Keratinocyte (primary cell): Measurements from ENCODE around the gene SDR9C7. TPM values are rescaled to one million over a fixed set of nuclear protein-coding genes. Genes with fewer than 3 reads are reported as not detected.
"Not testable (repeated sequence)": the region's sequence is repeated elsewhere in the genome, so short reads cannot be mapped to it uniquely, and the experiment has no call there.

Experiments
- DNase-seq: peaks from one replicate; pipeline ENCODE4 v3.0.0-alpha.2; 2011; ENCODE audit warnings: low read depth, missing footprints, low spot score
- FAIRE-seq: peaks from 2 replicates; lab custom pipeline; 2011; peaks lifted over from hg19 to GRCh38; lab: Jason Lieb, UNC
- H2AFZ ChIP-seq: 2 replicates; pipeline ENCODE4 v1.6.0; 2012; ENCODE audit warnings: low read length, control low read depth, inconsistent platforms; ENCODE audit not compliant: control insufficient read depth
- H3K27ac ChIP-seq: 2 replicates; pipeline ENCODE4 v1.5.1; 2011; ENCODE audit warnings: low read length; ENCODE audit not compliant: control insufficient read depth, insufficient read depth
- H3K27me3 ChIP-seq: 3 replicates; pipeline ENCODE4 v1.6.0; 2011; ENCODE audit warnings: low read length; ENCODE audit not compliant: control insufficient read depth, insufficient read depth; ENCODE audit errors: extremely low read depth
- H3K36me3 ChIP-seq, 2 experiments: 2 replicates in 1 of 2; 3 replicates in 1 of 2; pipeline ENCODE4 v1.5.1; 2011; ENCODE audit warnings: low read length in 2 of 2, mild to moderate bottlenecking in 1 of 2; ENCODE audit not compliant: control insufficient read depth in 2 of 2, insufficient read depth in 2 of 2; ENCODE audit errors: extremely low read depth in 1 of 2
- H3K4me1 ChIP-seq: 3 replicates; pipeline ENCODE4 v1.5.1; 2011; ENCODE audit warnings: low read length; ENCODE audit not compliant: control insufficient read depth, insufficient read depth; ENCODE audit errors: extremely low read depth
- H3K4me2 ChIP-seq: 3 replicates; pipeline ENCODE4 v1.6.0; 2011; ENCODE audit warnings: low read depth, low read length; ENCODE audit not compliant: control insufficient read depth, insufficient read depth; ENCODE audit errors: extremely low read depth
- H3K4me3 ChIP-seq, 3 experiments: fragments of 200-600 bp in 1 of 3; sonication (generic) in 1 of 3; 2 replicates in 2 of 3; 3 replicates in 1 of 3; pipeline ENCODE4 v1.5.1; 2011 to 2016; ENCODE audit warnings: low read length in 3 of 3, mild to moderate bottlenecking in 3 of 3, control low read depth in 2 of 3, inconsistent platforms in 1 of 3, low read depth in 1 of 3, mixed read lengths in 1 of 3, mixed run types in 1 of 3, moderate library complexity in 1 of 3; ENCODE audit not compliant: control insufficient read depth in 2 of 3, insufficient read depth in 2 of 3; ENCODE audit errors: extremely low read depth in 1 of 3
- H3K79me2 ChIP-seq: 2 replicates; pipeline ENCODE4 v1.6.0; 2012; ENCODE audit warnings: low read length; ENCODE audit not compliant: control insufficient read depth, insufficient read depth
- H3K9ac ChIP-seq: 3 replicates; pipeline ENCODE4 v1.6.0; 2011; ENCODE audit warnings: low read length; ENCODE audit not compliant: control insufficient read depth, insufficient read depth; ENCODE audit errors: extremely low read depth
- H3K9me1 ChIP-seq: 3 replicates; pipeline ENCODE4 v1.6.0; 2011; ENCODE audit warnings: low read length; ENCODE audit not compliant: control insufficient read depth, insufficient read depth; ENCODE audit errors: extremely low read depth
- H3K9me3 ChIP-seq: 2 replicates; pipeline ENCODE4 v1.5.1; 2012; ENCODE audit warnings: low read depth, low read length; ENCODE audit not compliant: control insufficient read depth
- H4K20me1 ChIP-seq: 3 replicates; pipeline ENCODE4 v1.6.0; 2011; ENCODE audit warnings: low read length; ENCODE audit not compliant: control insufficient read depth, insufficient read depth; ENCODE audit errors: extremely low read depth
- CTCF ChIP-seq, 3 experiments: IDR thresholded peaks in 1 of 3; conservative IDR thresholded peaks in 1 of 3; optimal IDR thresholded peaks in 1 of 3; 2 replicates in 2 of 3; 3 replicates in 1 of 3; pipeline versions ENCODE3 to v1.5.1; 2011; ENCODE audit warnings: low read length in 3 of 3, mild to moderate bottlenecking in 3 of 3, moderate library complexity in 2 of 3, control low read depth in 1 of 3, inconsistent platforms in 1 of 3; ENCODE audit not compliant: insufficient read depth in 2 of 3; ENCODE audit errors: extremely low read depth in 1 of 3
- EZH2 ChIP-seq: IDR thresholded peaks from one replicate; pipeline ENCODE4 v1.6.1; 2012; ENCODE audit warnings: inconsistent platforms, mild to moderate bottlenecking, low read length, moderate library complexity
- dilution Hi-C: fragments of 300-500 bp; cut with MboI; formaldehyde crosslinking; loops from one replicate; pipeline ENCODE4 v1.7.0; 2020; ENCODE audit warnings: low sequenced_read_pairs; ENCODE audit not compliant: extremely low pct_ligation_motif_present
- polyA plus RNA-seq, 5 experiments: library from polyadenylated mRNA; depleted of rRNA in 3 of 5; stranded (reverse) in 3 of 5; stranded (forward) in 1 of 5; unstranded in 1 of 5; fragments of >200 nt; gene quantifications; 1 replicate in 1 of 5; 2 replicates in 3 of 5; 3 replicates in 1 of 5; pipeline versions ENCODE4 v1.2.1 to v1.2.3, GENCODE V29; 2011 to 2012; ENCODE audit warnings: missing spikeins in 2 of 5, low read depth in 1 of 5, low replicate concordance in 1 of 5

Gene SDR9C7
- polyA plus RNA-seq, 1 donor (not counting 4 experiments of a cell fraction or from before 2014, with no cell fraction given), result 1.3 TPM

- H3K79me2 ChIP-seq, result no peaks in the 10 kb centered on the region
- H3K4me3 ChIP-seq, result no peak overlapping the region
- no peaks in the 10 kb centered on the region for H3K9me3 ChIP-seq
- H3K27ac ChIP-seq, result no peak overlapping the region
- no peak overlapping the region for H2AFZ ChIP-seq
- FAIRE-seq, result no peak
- TF ChIP-seq EZH2 (no peak), CTCF (optimal IDR thresholded peaks at IDR 0.05 in 1 of 3, IDR thresholded peaks at IDR 0.05 in 1 of 3, conservative IDR thresholded peaks at IDR 0.05 in 1 of 3; ENCODE audit: extremely low read depth in 1 of 3, insufficient read depth in 2 of 3, low read length in 3 of 3) (no peak)
- H3K4me2 ChIP-seq, result no peak overlapping the region
- no peaks in the 10 kb centered on the region for H3K36me3 ChIP-seq
- no peaks in the 10 kb centered on the region for H4K20me1 ChIP-seq
- dilution Hi-C loops, result no loop called here
- no peaks in the 10 kb centered on the region for H3K27me3 ChIP-seq
- no peak overlapping the region for H3K9ac ChIP-seq
- no peaks in the 10 kb centered on the region for H3K9me1 ChIP-seq
- peaks cover 12% of the 10 kb centered on the region for H3K4me1 ChIP-seq
- no peak for DNase-seq
Measured at GRCh38 chr12:56943878-56944277, 9.7 kb upstream of the SDR9C7 start.

GRCh38 chr12:56943374-56943773 lies 9.2 kb upstream of the SDR9C7 start:
- H3K9me1 ChIP-seq, H3K9ac ChIP-seq, H3K4me2 ChIP-seq, FAIRE-seq, H3K79me2 ChIP-seq, dilution Hi-C loops, H4K20me1 ChIP-seq, DNase-seq, H3K27me3 ChIP-seq, H2AFZ ChIP-seq, H3K9me3 ChIP-seq, H3K4me3 ChIP-seq, H3K36me3 ChIP-seq, H3K27ac ChIP-seq: not testable (repeated sequence)
- H3K4me1 ChIP-seq, result peaks cover 12% of the 10 kb centered on the region

GRCh38 chr12:56941299-56942017 lies 7.2 kb upstream of the SDR9C7 start:
- no peaks in the 10 kb centered on the region for H3K36me3 ChIP-seq
- no peaks in the 10 kb centered on the region for H4K20me1 ChIP-seq
- H3K4me2 ChIP-seq, result peak overlapping the region; percentile 50
- H3K4me1 ChIP-seq, result peaks cover 12% of the 10 kb centered on the region
- H3K9ac ChIP-seq, result no peak overlapping the region
- H3K9me3 ChIP-seq, result no peaks in the 10 kb centered on the region
- dilution Hi-C loops, result no loop called here
- H3K27me3 ChIP-seq, result no peaks in the 10 kb centered on the region
- H3K27ac ChIP-seq, result no peak overlapping the region
- no peak overlapping the region for H3K4me3 ChIP-seq
- peak; percentile 78 for DNase-seq
- FAIRE-seq, result peak; percentile 95
- H3K9me1 ChIP-seq, result no peaks in the 10 kb centered on the region
- H2AFZ ChIP-seq, result no peak overlapping the region
- TF ChIP-seq CTCF (optimal IDR thresholded peaks at IDR 0.05 in 1 of 3, IDR thresholded peaks at IDR 0.05 in 1 of 3, conservative IDR thresholded peaks at IDR 0.05 in 1 of 3; ENCODE audit: extremely low read depth in 1 of 3, insufficient read depth in 2 of 3, low read length in 3 of 3) (no peak), EZH2 (no peak)
- H3K79me2 ChIP-seq, result no peaks in the 10 kb centered on the region

- H3K4me2 ChIP-seq, H3K4me3 ChIP-seq: not testable (repeated sequence)
Measured at GRCh38 chr12:56940942-56941298, 6.7 kb upstream of the SDR9C7 start.

More at GRCh38 chr12:56940942-56941298, 6.7 kb upstream of the SDR9C7 start:
- dilution Hi-C loops, H3K27me3 ChIP-seq, H3K9me1 ChIP-seq, H4K20me1 ChIP-seq, H3K79me2 ChIP-seq, H3K9me3 ChIP-seq, DNase-seq, H3K27ac ChIP-seq, H3K9ac ChIP-seq, H2AFZ ChIP-seq, FAIRE-seq, H3K36me3 ChIP-seq: not testable (repeated sequence)
- peaks cover 12% of the 10 kb centered on the region for H3K4me1 ChIP-seq
